Measurements from ENCODE around the gene SDF4.

Gene SDF4

DNA sequence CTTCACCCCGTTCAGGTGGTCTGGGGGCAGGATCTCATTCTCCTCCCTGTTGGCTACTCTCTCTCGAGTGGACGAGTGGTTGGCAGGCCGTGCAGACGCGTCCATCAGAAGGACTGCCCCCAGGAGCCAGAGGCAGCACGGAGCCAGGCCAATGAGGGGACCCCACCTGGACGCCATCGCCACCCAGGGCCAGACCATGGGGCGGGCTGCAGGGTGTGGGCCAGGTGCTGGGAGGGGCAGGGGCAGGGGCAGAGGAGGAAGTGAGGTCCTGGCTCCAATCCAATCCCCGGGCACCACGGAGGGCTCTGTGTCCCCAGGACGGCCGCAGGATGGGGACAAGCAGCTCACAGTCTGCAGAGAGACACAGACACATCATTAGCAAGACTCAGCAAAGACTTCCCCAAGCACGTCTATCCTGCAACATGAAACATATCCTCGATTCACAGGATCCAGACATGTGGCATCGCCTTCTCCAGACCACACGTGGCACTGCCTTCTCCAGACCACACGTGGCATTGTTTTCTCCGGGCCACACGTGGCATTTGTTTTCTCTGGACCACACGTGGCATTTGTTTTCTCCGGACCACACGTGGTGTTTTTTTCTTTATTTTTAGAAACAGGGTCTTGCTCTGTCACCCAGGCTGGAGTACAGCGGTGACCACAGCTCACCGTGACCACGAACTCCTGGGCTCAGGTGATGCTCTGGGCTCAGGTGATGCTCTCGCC is 3.0 kb downstream of the SDF4 start:
- DNase-seq (ENCODE audit: low read depth): no peak

DNA sequence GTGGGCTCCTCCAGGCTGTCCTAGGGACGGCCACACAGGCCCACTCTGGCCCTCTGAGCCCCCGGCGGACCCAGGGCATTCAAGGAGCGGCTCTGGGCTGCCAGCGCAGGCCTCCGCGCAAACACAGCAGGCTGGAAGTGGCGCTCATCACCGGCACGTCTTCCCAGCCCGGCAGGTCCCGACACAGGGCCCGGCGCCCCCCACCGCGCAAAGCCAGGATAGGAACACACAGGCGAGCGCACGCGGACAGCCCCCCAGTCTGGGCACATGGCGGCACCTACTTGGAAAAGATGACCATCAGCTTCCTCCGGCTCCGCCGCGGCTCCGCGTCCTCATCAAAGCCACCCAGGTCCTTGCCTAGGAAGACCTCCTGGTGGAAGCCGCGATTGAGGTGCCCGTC is 3.6 kb downstream of the SDF4 start:
- no peak for DNase-seq (ENCODE audit: low read depth)

DNA sequence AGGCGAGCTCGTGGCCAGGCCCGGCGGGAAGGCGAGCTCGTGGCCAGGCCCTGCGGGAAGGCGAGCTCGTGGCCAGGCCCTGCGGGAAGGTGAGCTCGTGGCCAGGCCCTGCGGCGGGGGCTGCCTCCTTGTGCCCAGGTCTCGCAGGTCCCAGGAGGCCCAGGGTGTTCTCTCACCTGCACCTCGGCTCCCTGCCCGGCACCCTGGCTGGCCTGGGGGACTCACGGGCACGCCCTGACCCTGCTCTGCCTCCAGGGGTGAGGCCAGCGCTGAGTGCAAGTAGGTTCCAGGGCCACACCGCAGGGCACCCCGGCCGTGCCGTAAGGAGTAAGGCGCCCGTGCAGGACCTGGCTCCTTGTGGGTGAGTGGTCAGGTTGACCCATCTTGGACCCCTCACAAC is 4.4 kb downstream of the SDF4 start:
- no peak for DNase-seq (ENCODE audit: low read depth)

DNA sequence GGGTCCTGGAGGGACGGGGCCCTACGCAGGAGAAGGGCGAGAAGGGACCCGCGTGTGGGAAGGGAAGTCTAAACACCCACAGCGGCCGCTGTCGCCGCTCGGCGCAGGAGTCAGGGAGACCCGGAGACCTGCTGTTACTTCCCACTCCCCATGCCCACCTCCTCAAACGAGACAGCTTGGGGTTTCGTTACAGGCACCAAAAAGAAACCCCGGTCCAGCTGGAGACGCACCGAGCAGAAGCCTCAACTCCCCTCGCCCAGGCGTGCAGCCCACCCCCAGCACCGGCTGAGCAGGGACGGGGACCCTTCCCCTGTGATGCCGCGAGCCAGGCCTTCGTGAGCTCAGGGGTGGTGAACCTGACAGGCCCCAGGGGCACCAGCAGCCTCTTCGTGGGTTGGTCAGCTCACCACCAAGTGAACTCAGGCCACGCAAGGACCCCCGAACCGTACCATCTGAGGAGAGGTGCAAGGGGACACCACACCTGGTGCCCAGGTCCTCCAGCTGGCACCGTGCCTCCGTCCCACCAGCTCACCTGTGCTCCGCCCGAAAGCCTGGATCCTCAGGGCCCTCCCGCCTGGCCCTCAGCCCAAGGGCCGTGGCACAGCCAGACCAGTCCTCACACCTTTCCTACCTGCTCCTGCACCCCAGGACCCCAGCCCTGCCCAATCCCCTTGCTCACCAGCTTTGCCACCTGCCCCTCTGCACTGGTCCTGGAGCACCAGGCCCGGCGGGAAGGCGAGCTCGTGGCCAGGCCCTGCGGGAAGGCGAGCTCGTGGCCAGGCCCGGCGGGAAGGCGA is 5.0 kb downstream of the SDF4 start:
- no peak for DNase-seq (ENCODE audit: low read depth)

DNA sequence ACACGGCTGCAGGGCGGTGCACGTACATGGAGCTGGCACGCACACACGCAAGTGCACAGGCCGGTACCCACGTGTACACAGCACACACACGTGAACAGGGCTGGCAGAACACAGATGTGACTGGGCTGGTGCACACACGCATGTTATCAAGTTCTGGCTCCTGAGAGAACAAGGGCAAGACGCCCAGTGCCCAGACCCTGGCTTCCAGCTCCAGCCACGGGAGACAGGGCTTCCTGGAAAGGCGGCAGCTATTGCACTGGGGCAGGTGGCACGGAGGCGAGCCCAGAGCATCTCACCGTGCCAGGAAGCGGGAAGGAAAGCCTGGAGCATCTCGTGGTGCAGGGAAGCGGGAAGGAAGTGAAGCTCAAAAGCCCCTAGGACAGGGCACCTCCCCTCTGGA is 5.9 kb downstream of the SDF4 start:
- no peak for DNase-seq (ENCODE audit: low read depth)

DNA sequence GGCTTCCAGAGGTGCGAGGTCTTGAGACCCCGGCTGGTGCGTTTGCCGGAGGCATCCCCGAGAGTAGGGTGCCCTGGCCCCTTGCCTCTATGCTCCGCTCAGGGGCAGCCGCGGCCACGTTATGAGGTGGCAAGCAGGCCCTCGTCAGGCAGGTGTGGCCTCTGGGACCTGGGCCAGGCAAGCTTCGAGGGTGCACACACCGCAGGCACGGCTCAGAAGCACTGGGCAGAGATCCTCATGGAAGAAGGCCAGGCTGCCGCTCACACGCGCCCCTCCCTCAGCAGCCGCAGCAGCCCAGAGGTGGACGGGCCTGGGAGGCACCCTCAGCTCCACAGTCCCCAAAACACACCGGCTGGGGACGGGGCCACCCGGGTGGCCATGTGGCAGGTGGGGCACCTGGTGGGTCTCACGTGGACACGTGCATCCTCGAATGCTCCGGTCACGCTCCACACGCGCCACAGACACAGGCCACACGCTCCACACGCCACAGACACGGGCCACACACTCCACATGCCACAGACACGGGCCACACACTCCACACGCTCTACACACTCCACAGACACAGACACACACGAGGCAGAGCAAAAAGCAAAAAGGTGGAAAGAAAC is 6.5 kb downstream of the SDF4 start:
- DNase-seq (ENCODE audit: low read depth): no peak

DNA sequence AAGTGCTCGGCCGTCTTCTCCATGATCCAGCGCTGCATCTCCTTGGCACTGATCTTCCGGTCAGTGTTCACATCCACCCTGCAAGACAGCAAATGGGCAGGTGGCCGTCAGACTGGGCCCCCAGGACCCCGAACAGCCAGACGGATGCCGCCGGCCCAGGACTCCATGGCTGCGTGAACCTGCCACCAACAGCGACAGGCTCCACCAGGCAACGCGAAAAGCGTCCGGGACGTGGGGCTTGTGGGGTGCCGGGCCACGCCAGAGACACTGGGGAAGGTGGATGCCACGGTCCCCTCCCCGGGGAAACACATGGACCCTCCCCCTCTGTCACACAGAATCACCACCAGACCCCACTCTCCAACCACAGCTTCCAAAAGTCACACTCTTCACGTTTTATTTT is 7.9 kb downstream of the SDF4 start:
- DNase-seq (ENCODE audit: low read depth): no peak

DNA sequence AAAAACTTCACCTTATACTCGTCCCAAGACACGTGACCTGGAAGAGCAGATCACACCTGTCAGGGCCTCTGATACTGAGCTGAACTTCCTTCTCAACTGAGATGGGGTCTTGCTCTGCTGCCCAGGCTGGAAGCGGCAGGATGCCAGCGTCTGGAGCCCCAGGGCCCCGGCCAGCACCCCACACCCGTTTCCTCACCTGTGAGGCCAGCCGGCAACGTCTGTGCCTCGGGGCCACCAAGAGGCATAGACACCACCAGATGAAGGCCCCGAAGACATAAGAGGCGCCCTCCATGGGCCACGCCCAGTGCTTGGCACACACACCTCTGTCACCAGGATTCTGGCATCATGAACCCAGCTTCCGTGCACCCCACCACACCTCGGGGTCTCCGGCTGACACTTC is 8.5 kb downstream of the SDF4 start:
- DNase-seq (ENCODE audit: low read depth): no peak

DNA sequence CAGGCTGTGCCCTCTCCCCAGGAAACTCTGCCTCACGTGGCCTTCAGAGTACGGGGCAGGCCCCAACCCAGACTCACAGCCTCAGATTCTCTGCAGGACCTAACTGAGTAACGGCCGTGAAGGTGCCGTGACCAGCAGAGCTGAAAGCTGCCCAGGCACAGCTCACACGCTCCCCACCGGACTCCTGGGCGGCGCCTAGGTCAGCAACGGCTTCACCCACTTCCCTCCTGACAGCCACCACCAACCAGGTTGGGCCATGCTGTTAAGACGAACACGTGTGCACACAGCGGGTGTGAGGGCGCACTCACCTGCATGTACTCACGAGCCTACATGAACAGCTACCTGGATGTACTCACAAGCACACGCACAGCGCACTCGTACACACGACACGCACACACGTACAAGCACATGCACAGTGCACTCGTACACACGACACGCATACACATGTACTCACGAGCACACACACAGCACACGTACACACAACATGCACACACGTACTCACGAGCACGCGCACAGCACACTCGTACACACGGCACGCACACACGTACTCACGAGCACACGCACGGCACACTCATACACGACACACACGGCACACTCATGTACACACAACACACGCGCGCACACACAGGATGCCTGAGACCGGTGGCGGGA is 9.1 kb downstream of the SDF4 start:
- no peak for DNase-seq (ENCODE audit: low read depth)

DNA sequence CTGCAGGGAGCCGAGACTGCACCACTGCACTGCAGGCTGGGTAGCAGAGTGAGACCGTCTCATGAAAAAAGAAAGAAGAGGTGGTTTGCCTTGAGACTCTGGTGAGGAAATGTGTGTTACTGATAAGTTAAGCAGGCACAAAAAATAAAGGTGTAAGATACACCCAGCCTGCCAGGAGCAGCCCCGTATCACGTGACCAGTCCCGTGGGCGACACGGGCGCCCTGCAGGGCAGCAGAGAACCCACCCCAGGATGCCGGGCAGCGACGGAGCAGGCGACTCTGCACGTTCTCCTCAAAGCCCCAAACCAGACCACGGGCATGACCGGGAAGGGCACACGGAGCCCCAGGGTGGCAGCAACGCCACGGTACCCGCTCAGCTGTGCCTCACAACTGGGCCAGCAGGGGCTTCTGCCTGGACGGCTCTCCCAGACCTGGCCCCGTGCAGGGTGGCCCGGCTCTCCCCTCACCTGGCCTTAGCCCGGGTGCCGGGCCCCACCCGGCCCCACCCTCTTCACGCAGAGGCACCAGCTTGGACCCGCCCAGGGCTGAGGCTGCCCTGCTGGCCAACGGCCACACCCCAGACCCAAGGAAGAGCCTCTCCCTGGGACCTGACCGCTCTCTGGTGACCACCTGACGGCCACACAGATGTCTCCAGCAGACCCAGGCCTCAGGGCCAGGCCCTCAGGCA is 9.8 kb downstream of the SDF4 start:
- DNase-seq (ENCODE audit: low read depth): no peak

DNA sequence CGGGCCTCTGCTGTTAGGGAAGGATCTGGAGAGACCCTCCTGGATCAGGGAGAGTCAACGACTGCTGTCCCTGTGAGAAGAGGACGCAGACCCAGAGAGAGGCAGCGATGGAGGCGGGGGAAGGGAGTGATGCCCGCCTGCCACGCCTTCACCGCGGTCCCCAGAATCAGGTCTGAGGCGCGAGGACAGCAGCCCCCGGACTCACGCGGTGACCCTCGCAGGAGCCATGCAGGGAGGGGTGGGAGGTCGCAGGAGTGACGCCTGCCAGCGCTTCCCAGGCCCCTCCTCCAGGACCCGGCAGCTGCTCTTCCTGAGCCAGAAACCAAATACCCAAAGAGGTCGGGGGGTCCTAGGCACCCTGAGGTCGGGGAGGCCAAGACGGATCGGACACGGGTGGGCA is 11.6 kb downstream of the SDF4 start:
- no peak for DNase-seq (ENCODE audit: low read depth)

DNA sequence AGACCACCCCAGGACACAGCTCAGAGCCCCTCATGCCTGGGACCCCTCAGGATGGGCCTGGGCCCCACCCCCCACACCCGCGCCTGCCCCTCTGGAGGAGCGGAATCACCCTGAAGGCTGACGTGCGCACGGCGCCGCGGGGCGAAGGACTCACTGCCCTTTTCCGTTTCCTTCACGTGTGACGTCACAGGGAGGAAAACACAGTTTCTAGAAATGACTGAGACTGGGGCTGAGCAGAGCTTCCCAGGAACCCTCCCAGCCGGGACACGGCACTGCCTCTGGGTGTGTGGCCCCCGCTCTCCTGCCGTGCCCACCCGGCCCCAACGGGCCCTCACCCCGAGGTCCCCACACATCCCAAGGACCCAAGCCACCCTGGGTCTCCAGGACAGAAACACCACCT is 12.5 kb downstream of the SDF4 start:
- DNase-seq (ENCODE audit: low read depth): no peak

DNA sequence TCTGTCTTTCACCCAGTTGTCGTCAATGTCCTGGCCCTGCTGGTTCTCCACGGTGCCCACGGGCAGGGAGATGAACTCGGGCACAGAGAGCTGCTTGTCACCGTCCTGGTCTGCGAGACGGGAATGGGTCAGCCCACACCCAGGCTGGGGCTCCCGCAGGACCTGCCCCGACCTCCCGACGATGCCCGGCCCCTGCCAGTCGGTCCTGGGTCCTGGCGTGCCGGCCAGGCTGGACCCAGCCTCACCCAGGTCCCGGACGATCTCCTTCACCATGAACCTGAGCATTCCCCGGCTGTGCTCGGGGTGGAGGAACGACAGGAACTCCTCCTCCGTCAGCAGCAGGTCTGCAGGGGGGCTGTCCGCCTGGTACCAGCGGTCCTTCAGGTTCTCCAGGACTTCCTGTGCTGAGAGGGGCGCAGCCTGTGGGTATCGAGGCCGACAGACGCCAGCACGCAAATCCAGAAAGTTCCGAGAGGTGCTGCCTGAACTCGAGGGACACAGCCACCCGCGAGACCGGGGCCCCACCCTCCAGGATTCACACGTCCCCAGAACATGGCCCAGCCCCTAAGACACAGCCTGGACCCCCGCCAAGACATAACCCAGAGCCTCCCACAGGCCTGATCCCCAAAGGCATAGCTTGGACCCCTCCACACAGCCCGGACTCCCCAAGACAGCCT is 13.1 kb downstream of the SDF4 start:
- DNase-seq (ENCODE audit: low read depth): no peak

DNA sequence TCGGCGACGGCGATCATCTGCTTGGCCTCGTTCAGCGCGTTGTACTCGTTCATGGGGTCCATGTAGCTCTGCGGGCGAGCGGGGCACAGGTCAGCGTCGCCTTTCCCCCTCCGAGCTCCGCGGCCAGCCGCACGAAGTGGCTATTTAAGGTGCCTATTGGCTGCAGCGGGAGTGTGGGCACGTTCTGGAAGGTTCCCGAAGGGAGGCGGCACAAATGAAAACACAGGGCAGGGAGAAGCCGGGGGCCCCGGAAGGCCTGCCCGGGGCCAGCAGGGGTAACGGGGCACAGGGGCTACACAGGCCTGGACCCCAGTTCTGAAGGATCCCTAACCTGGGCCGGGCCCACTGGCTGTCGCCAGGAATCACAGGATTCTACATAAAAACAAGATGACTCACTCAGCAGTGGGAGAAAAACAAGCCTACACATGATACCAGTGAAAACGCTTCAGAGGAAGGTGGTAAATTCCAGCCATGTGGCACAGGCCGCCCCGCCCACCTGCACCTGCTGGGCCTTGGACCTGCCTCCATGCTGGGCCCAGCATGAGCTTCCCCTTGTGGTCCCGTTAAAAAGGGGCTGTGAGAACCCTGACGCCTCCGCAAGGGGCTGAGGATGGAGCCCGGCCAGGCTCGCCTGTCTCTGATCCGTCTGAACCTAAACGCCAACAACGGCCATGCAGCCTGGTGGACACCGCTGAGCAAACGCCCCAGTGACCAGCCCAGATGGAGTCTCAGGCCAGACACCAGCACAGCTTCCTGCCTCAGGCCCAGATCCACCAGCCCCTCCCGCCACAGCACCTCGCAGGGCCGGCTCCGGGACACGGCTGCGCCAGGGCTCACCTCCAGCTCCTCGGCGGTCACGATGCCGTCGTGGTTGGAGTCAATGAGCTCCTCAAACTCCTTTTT is 13.9 kb downstream of the SDF4 start:
- DNase-seq (ENCODE audit: low read depth): no peak

DNA sequence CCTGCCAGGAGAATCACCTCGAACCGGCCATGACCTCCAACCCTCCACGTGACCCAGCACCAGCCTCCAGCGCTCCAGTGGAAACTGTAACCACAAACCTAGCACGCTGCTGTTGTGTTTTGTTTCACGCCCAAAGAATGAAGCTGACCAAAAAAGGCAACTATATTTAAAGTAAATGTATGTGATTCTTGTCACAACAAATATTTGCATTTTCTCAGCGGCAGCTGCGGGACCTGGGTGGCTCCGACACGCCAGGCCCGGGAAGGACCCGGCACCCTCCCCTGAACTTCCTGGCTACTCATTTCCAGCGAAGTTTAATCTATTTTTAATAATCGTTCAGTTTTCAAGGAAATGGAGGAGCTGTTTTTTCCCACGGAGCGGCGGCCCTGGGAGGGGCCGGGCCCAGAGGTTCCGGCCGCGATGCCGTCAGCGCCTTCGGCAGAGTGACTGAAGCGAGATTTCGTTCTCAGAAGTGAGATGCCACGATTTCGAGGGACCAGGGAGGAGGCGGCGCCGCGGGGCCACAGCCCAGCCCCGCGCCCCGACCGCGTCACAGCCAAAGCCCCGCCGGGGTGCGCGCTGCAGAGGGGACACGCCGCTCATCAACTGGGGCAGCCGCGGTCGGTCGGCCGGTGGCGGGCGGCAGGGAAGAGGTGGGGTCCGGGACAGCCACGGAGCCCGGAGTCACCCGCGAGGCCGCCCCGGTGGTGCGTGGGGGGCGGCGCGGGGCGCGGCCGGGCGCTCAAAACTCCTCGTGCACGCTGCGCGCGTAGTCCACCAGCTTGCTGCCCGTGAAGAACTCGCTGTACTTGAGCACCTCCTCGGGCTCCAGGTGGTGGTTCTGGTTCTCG is 14.8 kb downstream of the SDF4 start:
- DNase-seq (ENCODE audit: low read depth): no peak

DNA sequence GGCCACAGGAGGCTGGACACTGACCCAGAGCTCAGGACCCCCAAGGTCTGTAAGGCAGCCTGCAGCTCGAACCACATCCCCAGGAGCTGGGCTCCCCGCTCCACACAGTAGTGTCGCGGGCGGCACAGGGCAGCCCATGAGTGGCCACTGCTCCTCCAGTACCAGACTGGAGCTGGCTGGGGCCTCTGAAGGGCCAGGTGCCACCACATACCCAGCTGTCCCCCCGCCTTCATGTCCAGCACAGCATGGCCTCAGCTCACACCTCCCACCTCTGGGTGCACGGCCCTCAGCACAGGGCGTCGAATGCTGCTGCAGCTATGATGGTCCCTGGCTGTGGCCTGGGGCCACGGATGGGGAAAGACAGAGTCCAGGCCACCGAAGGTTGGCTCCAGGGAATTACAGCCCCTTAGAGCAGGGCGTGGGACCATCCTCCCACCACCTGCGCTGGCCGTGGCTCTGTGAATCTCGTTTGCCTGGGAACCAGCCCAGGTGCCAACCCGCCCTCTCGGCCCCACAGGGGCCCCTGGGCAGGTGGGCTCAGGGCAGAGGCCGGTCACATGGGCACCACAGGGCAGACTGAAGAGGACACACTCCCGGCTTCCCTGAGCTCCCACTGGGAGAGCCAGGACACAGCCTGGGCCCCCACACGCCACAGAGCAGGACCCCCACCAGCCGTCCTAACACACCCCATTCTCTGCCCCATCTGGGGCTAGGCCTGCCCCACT is 15.8 kb downstream of the SDF4 start:
- no peak for DNase-seq (ENCODE audit: low read depth)

DNA sequence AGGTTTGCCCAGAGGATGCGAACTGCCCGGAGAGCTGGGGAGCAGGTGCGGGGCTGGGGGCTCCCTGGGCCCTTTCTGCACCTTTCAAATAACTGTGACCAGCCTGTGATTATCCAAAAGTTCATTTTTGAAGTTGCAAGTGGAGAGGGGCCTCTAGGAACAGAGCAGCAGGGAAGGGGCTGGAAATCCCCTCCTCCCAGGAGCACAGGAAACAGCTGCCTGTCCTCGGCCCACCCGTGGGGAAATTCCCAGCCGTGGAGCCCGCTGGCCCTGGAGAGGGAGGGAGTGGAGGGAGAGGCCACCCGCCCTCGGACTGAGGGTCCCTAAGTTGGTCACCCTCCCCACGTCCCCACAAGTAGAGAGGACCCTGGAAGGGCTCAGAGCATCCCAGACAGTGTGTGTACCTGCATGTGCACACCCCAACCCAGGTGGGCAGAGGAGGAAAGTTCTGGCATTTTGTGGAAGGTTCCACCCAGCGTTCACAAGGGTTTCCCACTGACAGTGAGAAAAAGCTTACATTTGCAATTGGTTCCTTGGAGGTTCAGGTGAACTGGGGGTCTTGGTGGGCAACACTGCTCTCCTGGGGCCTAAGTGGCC is 16.6 kb downstream of the SDF4 start:
- no peak for DNase-seq (ENCODE audit: low read depth)
